Smooth muscle cell (in vitro differentiated cells): ENCODE results near the gene ANKRD16. TPM values are rescaled to one million over a fixed set of nuclear protein-coding genes. Genes with fewer than 3 reads are reported as not detected.

Source experiments
- DNase-seq: peaks from one replicate; lab custom pipeline; 2025; ENCODE audit not compliant: unreplicated experiment; lab: John Stamatoyannopoulos, UW
- H2AFZ ChIP-seq: fragments of 200-600 bp; sonication (generic); 2 replicates; pipeline ENCODE4 v1.6.0; 2016; ENCODE audit warnings: antibody characterized with exemption, low read depth, mild to moderate bottlenecking
- H3F3A ChIP-seq: fragments of 200-600 bp; sonication (generic); 2 replicates; pipeline ENCODE4 v1.6.0; 2017; ENCODE audit warnings: antibody characterized with exemption, low read depth
- H3K27ac ChIP-seq: fragments of 200-600 bp; sonication (generic); 2 replicates; pipeline ENCODE4 v1.5.1; 2016; ENCODE audit warnings: low read depth, mild to moderate bottlenecking
- H3K27me3 ChIP-seq: fragments of 200-600 bp; sonication (generic); 2 replicates; pipeline ENCODE4 v1.6.1; 2016; ENCODE audit warnings: low read depth, mild to moderate bottlenecking
- H3K36me3 ChIP-seq: fragments of 200-600 bp; sonication (generic); 2 replicates; pipeline ENCODE4 v1.5.1; 2016; ENCODE audit warnings: low read depth
- H3K4me1 ChIP-seq: fragments of 200-600 bp; sonication (generic); 2 replicates; pipeline ENCODE4 v1.5.1; 2016; ENCODE audit warnings: low read depth
- H3K4me2 ChIP-seq: fragments of 200-600 bp; sonication (generic); 2 replicates; pipeline ENCODE4 v1.6.0; 2016; ENCODE audit warnings: mild to moderate bottlenecking
- H3K4me3 ChIP-seq: fragments of 200-600 bp; sonication (generic); 2 replicates; pipeline ENCODE4 v1.5.1; 2016; ENCODE audit warnings: mild to moderate bottlenecking
- H3K79me2 ChIP-seq: fragments of 200-600 bp; sonication (generic); 2 replicates; pipeline ENCODE4 v1.6.0; 2016; ENCODE audit warnings: low read depth, mild to moderate bottlenecking
- H3K9ac ChIP-seq: fragments of 200-600 bp; sonication (generic); 2 replicates; pipeline ENCODE4 v1.6.0; 2016; ENCODE audit warnings: low read depth
- H3K9me3 ChIP-seq: fragments of 200-600 bp; sonication (generic); replicated peaks from 2 replicates; pipeline ENCODE4 v1.5.1; 2016; ENCODE audit warnings: low read depth
- H4K20me1 ChIP-seq: fragments of 200-600 bp; sonication (generic); 2 replicates; pipeline ENCODE4 v1.6.0; 2016; ENCODE audit warnings: low read depth
- WGBS: methylation state at CpG from one replicate; pipeline ENCODE4 v1.1.7; 2016; ENCODE audit warnings: low lambda C conversion rate; 5-methylcytosine and 5-hydroxymethylcytosine counted together
- polyA plus RNA-seq: library from polyadenylated mRNA; unstranded; fragments of >200 nt; fragmentation: Nextera tagmentation; extraction: Ambion mirVana; gene quantifications from 2 replicates; pipeline ENCODE4 v1.2.1, GENCODE V29; 2016
- total RNA-seq: library from RNA; depleted of rRNA; stranded (reverse); fragments of >200 nt; gene quantifications from 2 replicates; pipeline ENCODE4 v1.2.3, GENCODE V29; 2014
- TF ChIP-seq, protein P1 (sequence below): fragments of 200-600 bp; sonication (generic); IDR thresholded peaks from 2 replicates; pipeline ENCODE4 v1.5.1; 2017; ENCODE audit warnings: borderline replicate concordance, mild to moderate bottlenecking, antibody characterized with exemption; ENCODE audit not compliant: insufficient read depth, poor library complexity, severe bottlenecking

The ANKRD16 gene
- total RNA-seq (2.7 and 4.6 TPM in 2 replicates), polyA plus RNA-seq (3.7 and 10.3 TPM in 2 replicates)

DNA sequence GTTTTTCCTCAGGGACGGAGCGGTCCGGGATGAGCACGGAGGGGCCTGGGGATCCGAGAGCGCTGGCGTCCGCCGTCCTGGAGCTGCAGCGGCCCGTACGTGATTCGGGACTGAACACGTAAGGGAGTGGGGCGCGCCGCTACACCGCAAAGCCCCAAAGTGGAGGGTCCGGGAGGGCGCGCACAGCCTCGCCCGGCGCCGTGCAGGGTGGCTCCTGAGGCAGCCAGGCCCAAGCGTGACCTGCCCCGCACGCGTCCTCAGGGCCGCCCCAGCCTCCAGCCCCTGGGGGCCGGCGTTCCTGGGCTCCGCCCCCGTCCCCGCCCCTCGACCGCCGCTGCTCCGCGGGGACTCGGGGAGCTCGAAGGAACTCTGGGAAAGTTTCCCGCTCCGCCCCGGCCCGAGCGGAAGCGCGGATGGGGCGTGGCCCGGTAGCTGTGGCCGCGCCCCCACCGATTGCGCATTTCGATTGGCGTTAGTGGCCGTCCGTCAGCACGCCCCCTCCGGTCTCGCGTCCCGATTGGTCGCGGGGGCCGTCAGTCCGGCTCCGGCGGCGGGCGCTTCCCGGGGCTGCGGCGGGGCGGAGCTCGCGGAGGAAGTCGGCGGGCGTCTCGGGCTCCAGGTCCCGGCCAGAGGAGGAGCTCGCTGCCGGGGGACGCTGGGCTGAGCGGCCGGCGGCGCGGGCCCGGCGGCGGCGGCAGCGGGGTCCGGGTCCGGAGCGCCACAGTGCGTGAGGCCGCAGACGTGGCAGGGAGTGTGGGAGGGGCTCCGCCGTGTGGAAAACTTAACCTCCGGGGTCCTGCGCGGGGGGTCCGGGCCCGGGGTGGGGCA, at the start of gene ANKRD16, which contains the start of gene FBH1:
Gene ANKRD16 (minus strand): TSS at position 270 of the 828 bp plus-strand sequence. CDS start 539 bp downstream, outside the sequence.
Gene FBH1 (plus strand): TSS at position 620 of the 828 bp plus-strand sequence. CDS start 103 bp downstream, at position 723.
- peak; percentile 95 for DNase-seq
- peaks cover 38% of the 10 kb centered on the region for H4K20me1 ChIP-seq
- no peaks in the 10 kb centered on the region for H3K27me3 ChIP-seq
- H3K4me3 ChIP-seq = peak within 1 kb of the TSS; percentile 96
- peaks cover 51% of the 10 kb centered on the region for H3K79me2 ChIP-seq
- H3K9ac ChIP-seq = peak within 1 kb of the TSS; percentile 84
- H3F3A ChIP-seq = no peaks in the 10 kb centered on the region
- WGBS = under 1% methylated on average over 84 of the region's 109 CpGs
- peaks cover 20% of the 10 kb centered on the region for H3K4me1 ChIP-seq
- no peaks in the 10 kb centered on the region for H3K9me3 ChIP-seq
- no peaks in the 10 kb centered on the region for H3K36me3 ChIP-seq
- peak within 1 kb of the TSS; percentile 93 for H3K4me2 ChIP-seq
- peak within 1 kb of the TSS; percentile 65 for H3K27ac ChIP-seq
- TF ChIP-seq, protein P1, sequence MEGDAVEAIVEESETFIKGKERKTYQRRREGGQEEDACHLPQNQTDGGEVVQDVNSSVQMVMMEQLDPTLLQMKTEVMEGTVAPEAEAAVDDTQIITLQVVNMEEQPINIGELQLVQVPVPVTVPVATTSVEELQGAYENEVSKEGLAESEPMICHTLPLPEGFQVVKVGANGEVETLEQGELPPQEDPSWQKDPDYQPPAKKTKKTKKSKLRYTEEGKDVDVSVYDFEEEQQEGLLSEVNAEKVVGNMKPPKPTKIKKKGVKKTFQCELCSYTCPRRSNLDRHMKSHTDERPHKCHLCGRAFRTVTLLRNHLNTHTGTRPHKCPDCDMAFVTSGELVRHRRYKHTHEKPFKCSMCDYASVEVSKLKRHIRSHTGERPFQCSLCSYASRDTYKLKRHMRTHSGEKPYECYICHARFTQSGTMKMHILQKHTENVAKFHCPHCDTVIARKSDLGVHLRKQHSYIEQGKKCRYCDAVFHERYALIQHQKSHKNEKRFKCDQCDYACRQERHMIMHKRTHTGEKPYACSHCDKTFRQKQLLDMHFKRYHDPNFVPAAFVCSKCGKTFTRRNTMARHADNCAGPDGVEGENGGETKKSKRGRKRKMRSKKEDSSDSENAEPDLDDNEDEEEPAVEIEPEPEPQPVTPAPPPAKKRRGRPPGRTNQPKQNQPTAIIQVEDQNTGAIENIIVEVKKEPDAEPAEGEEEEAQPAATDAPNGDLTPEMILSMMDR = no peak
- peak within 1 kb of the TSS; percentile 95 for H2AFZ ChIP-seq

DNA sequence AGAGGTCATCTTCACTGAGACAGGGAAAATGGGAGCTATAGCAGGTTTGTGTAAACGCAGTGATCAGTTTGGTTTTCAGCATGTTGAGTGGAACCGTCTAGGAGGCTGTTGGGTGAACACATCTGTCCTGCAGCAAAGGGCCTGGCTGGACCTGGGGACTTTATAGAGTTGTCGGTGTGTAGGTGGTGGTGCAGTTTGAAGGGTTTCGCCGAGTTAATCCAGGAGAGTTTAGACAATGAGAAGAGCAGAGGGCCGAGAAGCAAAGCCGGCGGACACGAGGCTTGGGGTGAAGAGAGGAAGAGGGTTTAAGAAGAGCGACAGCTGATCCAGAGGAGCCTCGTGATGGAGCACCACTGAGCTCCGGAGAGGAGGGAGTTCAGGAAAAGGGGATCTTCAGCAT, 48.6 kb upstream of the ANKRD16 start:
- Histone ChIP-seq H3K4me1 (no peaks in the 10 kb centered on the region), H2AFZ (no peak overlapping the region), H3K79me2 (no peaks in the 10 kb centered on the region), H3F3A (no peaks in the 10 kb centered on the region), H3K27ac (no peak overlapping the region), H3K27me3 (no peaks in the 10 kb centered on the region), H3K9me3 (no peaks in the 10 kb centered on the region), H3K4me3 (no peak overlapping the region), H3K4me2 (no peak overlapping the region), H4K20me1 (no peaks in the 10 kb centered on the region), H3K36me3 (peaks cover 4% of the 10 kb centered on the region), H3K9ac (no peak overlapping the region)
- 95% methylated on average over 12 of the region's 12 CpGs for WGBS
- DNase-seq = no peak
- TF ChIP-seq, protein P1 = no peak

DNA sequence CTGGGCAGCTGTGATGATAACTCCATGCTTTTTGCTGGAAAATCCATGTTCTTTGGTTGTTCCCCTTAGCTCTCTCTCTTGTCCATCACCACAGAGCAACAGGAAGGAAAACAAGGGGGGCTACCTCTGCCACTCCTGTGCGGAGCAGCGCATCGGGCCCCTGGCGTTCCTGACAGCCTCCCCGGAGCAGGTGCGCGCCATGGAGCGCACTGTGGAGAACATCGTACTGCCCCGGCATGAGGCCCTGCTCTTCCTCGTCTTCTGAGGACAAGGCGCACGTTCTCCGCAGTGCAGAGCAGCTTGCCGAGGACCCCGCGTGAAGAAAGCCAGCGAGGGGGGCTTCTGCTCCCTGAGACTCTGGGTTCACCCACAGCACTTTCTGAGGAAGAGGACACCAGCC, 47.3 kb upstream of the ANKRD16 start:
- Histone ChIP-seq H3K4me2 (no peak overlapping the region), H2AFZ (no peak overlapping the region), H4K20me1 (no peaks in the 10 kb centered on the region), H3K4me1 (no peaks in the 10 kb centered on the region), H3K9ac (no peak overlapping the region), H3K36me3 (peaks cover 7% of the 10 kb centered on the region), H3K27me3 (no peaks in the 10 kb centered on the region), H3F3A (no peaks in the 10 kb centered on the region), H3K9me3 (no peaks in the 10 kb centered on the region), H3K27ac (no peak overlapping the region), H3K4me3 (no peak overlapping the region), H3K79me2 (no peaks in the 10 kb centered on the region)
- no peak for DNase-seq
- TF ChIP-seq, protein P1 = no peak
- WGBS = 98% methylated on average over 18 of the region's 18 CpGs

DNA sequence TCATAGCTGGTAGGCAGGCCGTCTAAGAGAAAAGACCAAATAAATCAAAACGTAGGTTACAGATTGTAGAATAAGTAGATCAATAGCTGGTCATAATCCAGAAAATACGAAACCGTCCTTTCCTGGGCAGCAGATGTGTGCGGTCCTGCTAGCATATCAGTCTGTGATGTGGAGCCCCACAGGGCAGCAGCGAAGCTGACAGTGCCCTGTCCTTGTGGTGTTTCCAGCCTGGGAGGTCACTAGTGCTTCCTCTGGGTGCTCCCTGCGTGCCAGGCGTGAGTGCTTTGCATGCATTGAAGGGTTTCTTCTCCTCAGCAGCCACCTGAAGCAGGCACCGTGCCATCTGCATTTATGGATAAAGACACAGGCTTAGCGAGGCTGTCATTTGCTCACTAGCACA, 45.9 kb upstream of the ANKRD16 start:
- Histone ChIP-seq H3K9me3 (no peaks in the 10 kb centered on the region), H3F3A (no peaks in the 10 kb centered on the region), H3K79me2 (no peaks in the 10 kb centered on the region), H3K4me3 (no peak overlapping the region), H3K27ac (no peak overlapping the region), H3K9ac (no peak overlapping the region), H3K27me3 (no peaks in the 10 kb centered on the region), H4K20me1 (no peaks in the 10 kb centered on the region), H3K4me1 (no peaks in the 10 kb centered on the region), H3K4me2 (no peak overlapping the region), H3K36me3 (peaks cover 11% of the 10 kb centered on the region), H2AFZ (no peak overlapping the region)
- TF ChIP-seq, protein P1 = no peak
- WGBS = 97% methylated on average over 10 of the region's 10 CpGs
- DNase-seq = no peak
